H1 (cell line): ENCODE data around the gene KCTD15. TPM values are rescaled to one million over a fixed set of nuclear protein-coding genes. Genes with fewer than 3 reads are reported as not detected.

Experiments
- CTCF ChIA-PET: fragments of 300-600 bp; sonication (Branson Sonifier 250); formaldehyde crosslinking; loops from one replicate; lab custom pipeline; 2021; ENCODE audit not compliant: partially characterized antibody; lab: Charles Lee
- POLR2A ChIA-PET: fragments of 300-600 bp; sonication (Branson Sonifier 250); formaldehyde crosslinking; loops from one replicate; lab custom pipeline; 2021; ENCODE audit warnings: inconsistent platforms; ENCODE audit not compliant: partially characterized antibody; lab: Charles Lee
- DNase-seq, 2 experiments: peaks; one replicate each; pipeline versions ENCODE4 v3.0.0 to v3.0.0-alpha.2; 2010 to 2022; ENCODE audit warnings: low spot score in 2 of 2, low read depth in 1 of 2, mixed read lengths in 1 of 2
- FAIRE-seq: peaks from 2 replicates; lab custom pipeline; 2011; peaks lifted over from hg19 to GRCh38; lab: Jason Lieb, UNC
- H2AFZ ChIP-seq: 2 replicates; pipeline ENCODE4 v1.8.1; 2012; ENCODE audit warnings: low read length, inconsistent platforms
- H2AK5ac ChIP-seq: 2 replicates; pipeline ENCODE4 v1.6.1; 2013; ENCODE audit warnings: low read depth, low read length
- H2BK120ac ChIP-seq: replicated peaks from 2 replicates; pipeline ENCODE3; 2013; ENCODE audit warnings: low read depth, low read length, inconsistent platforms
- H2BK12ac ChIP-seq: 2 replicates; pipeline ENCODE4 v1.6.1; 2013; ENCODE audit warnings: low read depth, low read length
- H2BK15ac ChIP-seq: 2 replicates; pipeline ENCODE4 v1.6.1; 2013; ENCODE audit warnings: low read length
- H2BK20ac ChIP-seq: 2 replicates; pipeline ENCODE4 v1.6.1; 2013; ENCODE audit warnings: low read length
- H2BK5ac ChIP-seq: 2 replicates; pipeline ENCODE4 v1.6.1; 2013; ENCODE audit warnings: low read depth, low read length
- H3K14ac ChIP-seq: 2 replicates; pipeline ENCODE4 v1.6.1; 2013; ENCODE audit warnings: inconsistent platforms; ENCODE audit not compliant: insufficient read length
- H3K18ac ChIP-seq: 2 replicates; pipeline ENCODE4 v1.6.1; 2013; ENCODE audit warnings: low read length; ENCODE audit errors: extremely low read depth
- H3K23ac ChIP-seq: 2 replicates; pipeline ENCODE4 v1.6.1; 2013; ENCODE audit warnings: inconsistent platforms; ENCODE audit not compliant: insufficient read length
- H3K23me2 ChIP-seq: 2 replicates; pipeline ENCODE4 v1.6.1; 2013; ENCODE audit warnings: low read depth, low read length
- H3K27ac ChIP-seq: 2 replicates; pipeline ENCODE4 v1.6.1; 2011; ENCODE audit warnings: low read depth, low read length, inconsistent platforms
- H3K27me3 ChIP-seq, 4 experiments: replicated peaks in 1 of 4; 1 replicate in 1 of 4; 2 replicates in 3 of 4; pipeline versions ENCODE4 v1.6.1 to v1.8.1; 2011 to 2013; ENCODE audit warnings: low read length in 3 of 4, mild to moderate bottlenecking in 3 of 4, inconsistent platforms in 2 of 4, mixed read lengths in 2 of 4, moderate library complexity in 1 of 4; ENCODE audit not compliant: control insufficient read depth in 3 of 4, insufficient read depth in 3 of 4; ENCODE audit errors: extremely low read depth in 1 of 4
- H3K36me3 ChIP-seq, 4 experiments: 2 replicates each; pipeline versions ENCODE4 v1.6.1 to v1.8.1; 2011 to 2013; ENCODE audit warnings: mild to moderate bottlenecking in 4 of 4, low read length in 3 of 4, moderate library complexity in 2 of 4, control low read depth in 1 of 4, inconsistent platforms in 1 of 4; ENCODE audit not compliant: insufficient read depth in 4 of 4, control insufficient read depth in 2 of 4
- H3K4ac ChIP-seq: replicated peaks from 2 replicates; pipeline ENCODE3; 2013; ENCODE audit warnings: low read length, low read depth, mixed read lengths, inconsistent platforms; ENCODE audit not compliant: insufficient read length
- H3K4me1 ChIP-seq, 4 experiments: replicated peaks in 1 of 4; 1 replicate in 1 of 4; 2 replicates in 3 of 4; pipeline versions ENCODE4 v1.6.1 to v1.8.1; 2011 to 2013; ENCODE audit warnings: low read length in 3 of 4, inconsistent platforms in 2 of 4, mixed read lengths in 1 of 4; ENCODE audit not compliant: insufficient read depth in 4 of 4, control insufficient read depth in 3 of 4
- H3K4me2 ChIP-seq, 2 experiments: 2 replicates each; pipeline versions ENCODE4 v1.6.1 to v1.8.1; 2011 to 2013; ENCODE audit warnings: low read depth in 2 of 2, low read length in 2 of 2, control low read depth in 1 of 2, inconsistent platforms in 1 of 2, mild to moderate bottlenecking in 1 of 2; ENCODE audit not compliant: insufficient read depth in 1 of 2
- H3K4me3 ChIP-seq, 4 experiments: fragments of 200-600, 300-600 bp in 1 of 4; sonication (generic), shearing (Covaris generic), sonication (Bioruptor Twin) in 1 of 4; 2 replicates each; pipeline versions ENCODE4 v1.5.1 to v1.8.1; 2011 to 2016; ENCODE audit warnings: low read length in 4 of 4, low read depth in 3 of 4, control low read depth in 2 of 4, inconsistent platforms in 2 of 4, mild to moderate bottlenecking in 2 of 4, mixed read lengths in 1 of 4, moderate library complexity in 1 of 4; ENCODE audit not compliant: insufficient read depth in 2 of 4; ENCODE audit errors: extremely low read depth in 1 of 4
- H3K56ac ChIP-seq: replicated peaks from 2 replicates; pipeline ENCODE3; 2013; ENCODE audit warnings: low read depth, mild to moderate bottlenecking, mixed read lengths, low read length, inconsistent platforms; ENCODE audit not compliant: insufficient read length
- H3K79me1 ChIP-seq: 2 replicates; pipeline ENCODE4 v1.6.1; 2013; ENCODE audit warnings: low read depth, low read length, control low read depth
- H3K79me2 ChIP-seq, 2 experiments: 2 replicates each; pipeline versions ENCODE4 v1.6.1 to v1.8.1; 2012 to 2013; ENCODE audit warnings: low read length in 2 of 2, mild to moderate bottlenecking in 2 of 2, inconsistent platforms in 1 of 2; ENCODE audit not compliant: insufficient read depth in 2 of 2, control insufficient read depth in 1 of 2
- H3K9ac ChIP-seq, 4 experiments: replicated peaks in 1 of 4; 1 replicate in 1 of 4; 2 replicates in 3 of 4; pipeline versions ENCODE4 v1.6.1 to v1.8.1; 2011 to 2013; ENCODE audit warnings: low read depth in 3 of 4, low read length in 3 of 4, control low read depth in 2 of 4, mild to moderate bottlenecking in 2 of 4, moderate library complexity in 2 of 4, inconsistent platforms in 1 of 4; ENCODE audit errors: extremely low read depth in 1 of 4
- H3K9me3 ChIP-seq, 2 experiments: 2 replicates each; pipeline versions ENCODE4 v1.6.1 to v1.8.1; 2012 to 2013; ENCODE audit warnings: mild to moderate bottlenecking in 2 of 2, moderate library complexity in 2 of 2, control low read depth in 1 of 2, inconsistent platforms in 1 of 2, low read depth in 1 of 2, low read length in 1 of 2, mixed read lengths in 1 of 2; ENCODE audit not compliant: insufficient read depth in 2 of 2
- H4K20me1 ChIP-seq, 2 experiments: replicated peaks in 1 of 2; 2 replicates each; pipeline versions ENCODE3 to v1.8.1; 2011 to 2013; ENCODE audit warnings: inconsistent platforms in 2 of 2, low read length in 2 of 2, mild to moderate bottlenecking in 1 of 2; ENCODE audit not compliant: insufficient read depth in 2 of 2, control insufficient read depth in 1 of 2
- H4K5ac ChIP-seq: 2 replicates; pipeline ENCODE4 v1.6.1; 2013; ENCODE audit warnings: low read length, low read depth, mixed read lengths, inconsistent platforms; ENCODE audit not compliant: insufficient read length
- H4K8ac ChIP-seq: 2 replicates; pipeline ENCODE4 v1.8.0; 2013; ENCODE audit warnings: mild to moderate bottlenecking, moderate library complexity, low read length, inconsistent platforms; ENCODE audit not compliant: insufficient read depth; ENCODE audit errors: extremely low read depth
- H4K91ac ChIP-seq: replicated peaks from 2 replicates; pipeline ENCODE3; 2013; ENCODE audit warnings: low read length, mixed read lengths, inconsistent platforms; ENCODE audit not compliant: insufficient read length
- JUND ChIP-seq: IDR thresholded peaks from 2 replicates; pipeline ENCODE4 v1.6.1; 2011; ENCODE audit warnings: mild to moderate bottlenecking, improper control_type of control experiment, low read length
- SIN3A ChIP-seq, 2 experiments: IDR thresholded peaks in 1 of 2; conservative IDR thresholded peaks in 1 of 2; 2 replicates each; pipeline ENCODE4 v1.6.1; 2011 to 2012; ENCODE audit warnings: low read length in 2 of 2, improper control_type of control experiment in 1 of 2, low read depth in 1 of 2, mild to moderate bottlenecking in 1 of 2
- WGBS, 2 experiments: shearing (Covaris generic) in 1 of 2; methylation state at CpG; one replicate each; pipeline versions ENCODE4 v1.1.6 to v1.1.7; 2013 to 2015; ENCODE audit warnings: low lambda C conversion rate in 2 of 2, mixed read lengths in 2 of 2, inconsistent platforms in 1 of 2, low coverage in 1 of 2, missing lambda C conversion rate in 1 of 2; ENCODE audit not compliant: insufficient replicate concordance in 2 of 2, insufficient coverage in 1 of 2, insufficient read length in 1 of 2; ENCODE audit errors: extremely low coverage in 1 of 2, missing lambda C conversion rate in 1 of 2; 5-methylcytosine and 5-hydroxymethylcytosine counted together
- polyA plus RNA-seq, 7 experiments: library from polyadenylated mRNA; depleted of rRNA in 3 of 7; stranded (reverse) in 5 of 7; unstranded in 2 of 7; fragments of >200 nt in 5 of 7; fragments of 200-250 nt in 2 of 7; gene quantifications; 1 replicate in 5 of 7; 2 replicates in 1 of 7; 4 replicates in 1 of 7; pipeline versions ENCODE4 v1.2.1 to v1.2.3, GENCODE V29; 2011 to 2013; ENCODE audit warnings: missing spikeins in 2 of 7, mixed read lengths in 2 of 7
- total RNA-seq: library from RNA; stranded (reverse); fragmentation: NEBNext Ultra II Directional; extraction: Animal tissue kit (Norgen Biotek cat#: 25700); gene quantifications from 2 replicates; pipeline ENCODE4 v1.2.1, GENCODE V29; 2021

The KCTD15 gene
- total and polyA plus RNA-seq, 2 of the 8 experiments (the other 6 are each of a cell fraction or from before 2014, with no cell fraction given), result 25.1 to 27.0 TPM

DNA sequence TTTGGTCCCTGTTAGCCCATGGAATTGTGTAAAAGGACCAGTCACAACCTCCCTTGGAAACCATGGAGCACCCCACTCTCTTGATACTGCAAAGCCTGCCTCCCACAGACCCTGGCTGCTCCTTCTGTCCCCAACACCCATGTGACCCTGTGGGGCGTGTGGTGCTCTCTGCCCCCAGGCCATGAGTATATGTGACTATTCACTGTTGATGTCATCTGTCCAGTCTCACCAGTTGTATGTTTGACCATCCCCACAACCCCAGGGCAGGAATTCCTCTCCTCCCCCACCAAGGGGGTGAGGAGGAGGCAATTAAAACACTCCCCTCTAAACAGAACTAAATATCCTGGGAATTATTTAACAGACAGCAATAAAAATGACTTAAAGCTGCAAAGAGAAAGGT is 35.2 kb downstream of the KCTD15 start:
- Histone ChIP-seq H4K5ac (no peak overlapping the region), H2BK20ac (no peak overlapping the region), H4K8ac (no peak overlapping the region), H3K79me1 (no peaks in the 10 kb centered on the region), H3K4me1 (no peaks in the 10 kb centered on the region), H3K23me2 (no peaks in the 10 kb centered on the region), H2BK12ac (0 out of 2 replicates have a peak overlapping the region, but pooled peaks have one; percentile 60), H3K9ac (no peak overlapping the region), H3K4me3 (no peak overlapping the region), H2BK5ac (no peak overlapping the region), H3K4me2 (no peak overlapping the region), H3K4ac (no peak overlapping the region), H2AFZ (no peak overlapping the region), H2BK15ac (no peak overlapping the region), H3K79me2 (no peaks in the 10 kb centered on the region), H3K23ac (no peak overlapping the region), H4K91ac (peak overlapping the region; percentile 40), H3K14ac (no peak overlapping the region), H3K9me3 (no peaks in the 10 kb centered on the region), H3K27me3 (no peaks in the 10 kb centered on the region), H2AK5ac (no peak overlapping the region), H3K56ac (no peak overlapping the region), H4K20me1 (no peaks in the 10 kb centered on the region), H3K27ac (no peak overlapping the region), H3K36me3 (no peaks in the 10 kb centered on the region), H2BK120ac (no peak overlapping the region), H3K18ac (no peak overlapping the region)
- no peak for DNase-seq
- no peak for TF ChIP-seq JUND
- TF ChIP-seq SIN3A (conservative IDR thresholded peaks at IDR 0.05 in 1 of 2, IDR thresholded peaks at IDR 0.05 in 1 of 2; ENCODE audit: low read depth in 1 of 2, low read length in 2 of 2), result no peak
- ChIA-PET CTCF (interaction anchor here (1.5 to 2.0 kb wide), 2 partner anchors 54 to 166 kb away, joined by 5 read pairs; no protein-coding TSS in a partner anchor), POLR2A (interaction anchor here (1.2 kb wide), 1 partner anchor 75 kb away, joined by 5 read pairs; no protein-coding TSS in a partner anchor)
- no peak for FAIRE-seq
- 76% methylated on average over 1 of the region's 1 CpG; no CpG with 5 or more reads in 1 of the 2 experiments for WGBS, 2 experiments
